GM12878 (cell line): Measurements from ENCODE around the gene EHD1. TPM values are rescaled to one million over a fixed set of nuclear protein-coding genes. Genes with fewer than 3 reads are reported as not detected.
A peak's percentile ranks its signal among the peaks of the same experiment; 100 is the strongest.

Experiments
- ATAC-seq: fragments of 200-7000 bp; cut with Tn5 transposase; 3 replicates; pipeline ENCODE4 v1.9.1; 2020; ENCODE audit warnings: mild to moderate bottlenecking, moderate library complexity
- BruUV-seq: library from RNA; stranded (reverse); fragments of 400-500 nt; replicated peaks from 2 replicates; lab custom pipeline; 2021; lab: Mats Ljungman, UMichigan
- CTCF ChIA-PET: fragments of 300-600 bp; sonication (Branson Sonifier 250); formaldehyde crosslinking; extraction: SDS; loops from one replicate; lab custom pipeline; 2021; ENCODE audit warnings: inconsistent platforms; lab: Yijun Ruan, JAX
- POLR2A ChIA-PET: fragments of 350-600 bp; formaldehyde crosslinking; extraction: SDS; loops from one replicate; lab custom pipeline; 2021; ENCODE audit warnings: inconsistent platforms; lab: Charles Lee
- RAD21 ChIA-PET: fragments of 300-600 bp; sonication (Branson Sonifier 250); formaldehyde crosslinking; loops from one replicate; lab custom pipeline; 2023; ENCODE audit warnings: antibody characterized with exemption; ENCODE audit not compliant: unreplicated experiment; lab: Charles Lee
- SMC1A ChIA-PET: fragments of 300-600 bp; sonication (Branson Sonifier 250); formaldehyde crosslinking; loops from one replicate; lab custom pipeline; 2023; ENCODE audit not compliant: unreplicated experiment, uncharacterized antibody; lab: Charles Lee
- DNase-seq: peaks from one replicate; pipeline ENCODE4 v3.0.0-alpha.2; 2011; ENCODE audit warnings: low read depth, low spot score
- FAIRE-seq: peaks from 3 replicates; lab custom pipeline; 2011; peaks lifted over from hg19 to GRCh38; lab: Jason Lieb, UNC
- H2AFZ ChIP-seq: 2 replicates; pipeline ENCODE4 v1.6.0; 2011; ENCODE audit warnings: low read depth, low read length, control low read depth; ENCODE audit not compliant: control insufficient read depth
- H3K27ac ChIP-seq: 2 replicates; pipeline ENCODE4 v1.5.1; 2011; ENCODE audit warnings: control low read depth; ENCODE audit not compliant: control insufficient read depth, insufficient read depth
- H3K27me3 ChIP-seq, 2 experiments: replicated peaks in 1 of 2; 2 replicates each; pipeline versions ENCODE4 v1.6.0 to v1.6.1; 2011; ENCODE audit warnings: low read length in 1 of 2; ENCODE audit not compliant: control insufficient read depth in 2 of 2, insufficient read depth in 2 of 2
- H3K36me3 ChIP-seq, 2 experiments: 2 replicates each; pipeline ENCODE4 v1.5.1; 2011; ENCODE audit warnings: low read length in 1 of 2; ENCODE audit not compliant: control insufficient read depth in 2 of 2, insufficient read depth in 2 of 2
- H3K4me1 ChIP-seq: 2 replicates; pipeline ENCODE4 v1.6.1; 2011; ENCODE audit warnings: mild to moderate bottlenecking, low read length, moderate library complexity, mixed read lengths; ENCODE audit not compliant: control insufficient read depth, insufficient read depth
- H3K4me2 ChIP-seq: 2 replicates; pipeline ENCODE4 v1.6.0; 2011; ENCODE audit warnings: control low read depth; ENCODE audit not compliant: control insufficient read depth, insufficient read depth
- H3K4me3 ChIP-seq: fragments of 200-600 bp; sonication (generic); 2 replicates; pipeline ENCODE4 v1.5.1; 2016
- H3K79me2 ChIP-seq: 2 replicates; pipeline ENCODE4 v1.6.0; 2011; ENCODE audit warnings: low read length; ENCODE audit not compliant: control insufficient read depth, insufficient read depth
- H3K9ac ChIP-seq: 2 replicates; pipeline ENCODE4 v1.8.0; 2011; ENCODE audit warnings: low read length, control low read depth, mixed read lengths; ENCODE audit not compliant: control insufficient read depth, insufficient read depth
- H3K9me3 ChIP-seq: replicated peaks from 3 replicates; pipeline ENCODE4 v1.5.1; 2011; ENCODE audit warnings: mild to moderate bottlenecking, low read length; ENCODE audit not compliant: control insufficient read depth, insufficient read depth
- H4K20me1 ChIP-seq: 2 replicates; pipeline ENCODE4 v1.6.0; 2011; ENCODE audit not compliant: control insufficient read depth, insufficient read depth
- BACH1 ChIP-seq: fragments of 450-650 bp; IDR thresholded peaks from 2 replicates; pipeline ENCODE4 v1.6.1; 2017; ENCODE audit warnings: mild to moderate bottlenecking, borderline replicate concordance
- EED ChIP-seq: sonication (generic); IDR thresholded peaks from 2 replicates; pipeline ENCODE4 v1.6.1; 2016; ENCODE audit warnings: antibody characterized with exemption, low read depth
- IKZF1 ChIP-seq: fragments of 450-650 bp; conservative IDR thresholded peaks from 2 replicates; pipeline ENCODE4 v1.6.1; 2017; ENCODE audit warnings: antibody characterized with exemption, mild to moderate bottlenecking
- MXI1 ChIP-seq: fragments of 150-350 bp; IDR thresholded peaks from 2 replicates; pipeline ENCODE4 v1.6.1; 2011; ENCODE audit warnings: low read depth, mild to moderate bottlenecking, inconsistent platforms, low read length, improper control_type of control experiment
- NKRF ChIP-seq: fragments of 450-650 bp; conservative IDR thresholded peaks from 2 replicates; pipeline ENCODE4 v1.6.1; 2017; ENCODE audit warnings: mild to moderate bottlenecking, moderate library complexity
- RAD21 ChIP-seq: IDR thresholded peaks from 2 replicates; pipeline ENCODE4 v1.6.1; 2011; ENCODE audit warnings: mild to moderate bottlenecking, low read depth, low read length, moderate library complexity; ENCODE audit not compliant: insufficient read depth
- RELB ChIP-seq: fragments of 450-650 bp; IDR thresholded peaks from 2 replicates; pipeline ENCODE4 v1.6.1; 2017; ENCODE audit warnings: low read depth, mild to moderate bottlenecking, moderate library complexity
- SMARCA5 ChIP-seq: fragments of 450-650 bp; IDR thresholded peaks from 2 replicates; pipeline ENCODE4 v1.6.1; 2017; ENCODE audit warnings: mild to moderate bottlenecking
- SP1 ChIP-seq: IDR thresholded peaks from one replicate; pipeline ENCODE4 v1.6.1; 2011; ENCODE audit warnings: low read depth, low read length
- TAF1 ChIP-seq: IDR thresholded peaks from 2 replicates; pipeline ENCODE4 v1.6.1; 2011; ENCODE audit warnings: mild to moderate bottlenecking, low read depth, low read length, borderline replicate concordance
- TCF7 ChIP-seq: IDR thresholded peaks from 2 replicates; pipeline ENCODE4 v1.6.1; 2014; ENCODE audit warnings: antibody characterized with exemption, borderline replicate concordance
- ZBTB40 ChIP-seq: fragments of 450-650 bp; IDR thresholded peaks from 2 replicates; pipeline ENCODE4 v1.6.1; 2016; ENCODE audit warnings: mild to moderate bottlenecking, moderate library complexity, borderline replicate concordance
- WGBS: methylation state at CpG from one replicate; pipeline ENCODE4 v1.1.6; 2016; ENCODE audit warnings: low lambda C conversion rate; ENCODE audit not compliant: insufficient replicate concordance, insufficient coverage; ENCODE audit errors: missing lambda C conversion rate; 5-methylcytosine and 5-hydroxymethylcytosine counted together
- in situ Hi-C: fragments of 300-500 bp; cut with MboI; formaldehyde crosslinking; loops from 9 replicates; pipeline ENCODE4 v1.14.3; 2018; ENCODE audit warnings: mixed read lengths
- intact Hi-C: fragments of 100-400 bp; cut with micrococcal nuclease; formaldehyde crosslinking; loops from one replicate; pipeline ENCODE4 v1.14.2; 2022; ENCODE audit not compliant: unreplicated experiment
- polyA plus RNA-seq, 11 experiments: library from polyadenylated mRNA; depleted of rRNA in 4 of 11; unstranded in 6 of 11; stranded (reverse) in 5 of 11; fragments of >200 nt; fragmentation: Nextera tagmentation in 4 of 11; fragmentation: Illumina TruSeq in 1 of 11; extraction: Ambion mirVana in 4 of 11; extraction: Trizol in 1 of 11; gene quantifications; 1 replicate in 1 of 11; 2 replicates in 10 of 11; pipeline versions ENCODE4 v1.2.1 to v1.2.3, GENCODE V29; 2011 to 2016; ENCODE audit warnings: inconsistent platforms in 2 of 11, missing spikeins in 2 of 11, low read depth in 1 of 11
- total RNA-seq, 4 experiments: library from RNA; depleted of rRNA in 3 of 4; stranded (reverse); fragments of >200 nt in 3 of 4; fragmentation: Illumina TruSeq in 1 of 4; extraction: Trizol in 1 of 4; gene quantifications; 2 replicates each; pipeline versions ENCODE4 v1.2.1 to v1.2.3, GENCODE V29; 2013 to 2021

The EHD1 gene
- total and polyA plus RNA-seq, 10 of the 15 experiments (the other 5 are each of a cell fraction or from before 2014, with no cell fraction given): 1.0 to 165 (median 66.5) TPM

- SMC1A ChIA-PET: interaction anchor here (1.0 to 1.5 kb wide), 3 partner anchors 8 to 318 kb away, joined by 4 read pairs; partner anchors contain the start of genes FAU, MEN1 and MRPL49
- Histone ChIP-seq H3K4me2 (peak within 1 kb of the TSS; percentile 97), H3K4me3 (peak within 1 kb of the TSS; percentile 87), H3K27ac (peak within 1 kb of the TSS; percentile 92), H3K79me2 (peaks cover 30% of the 10 kb centered on the region), H3K9ac (peak within 1 kb of the TSS; percentile 93), H3K9me3 (no peaks in the 10 kb centered on the region), H3K27me3 (no peaks in the 10 kb centered on the region), H3K4me1 (peaks cover 37% of the 10 kb centered on the region), H2AFZ (peak within 1 kb of the TSS; percentile 63), H3K36me3 (peaks cover 5 to 6% of the 10 kb centered on the region in 2 experiments; a peak in 3 of 4 replicates), H4K20me1 (no peaks in the 10 kb centered on the region)
- intact Hi-C loops: no loop called here
- peak; percentile 73 for ATAC-seq
- WGBS: 2% methylated on average over 32 of the region's 58 CpGs
- no TSS peak for BruUV-seq
- in situ Hi-C loops: no loop called here
- FAIRE-seq: peak; percentile 13
- POLR2A ChIA-PET: interaction anchor here (0.6 to 5.4 kb wide), 4 partner anchors 24 to 117 kb away, joined by 3 to 33 read pairs (median 3); partner anchors contain the start of gene SF1
- DNase-seq: peak; percentile 3
- RAD21 ChIA-PET: interaction anchor here (1.5 to 2.8 kb wide), 3 partner anchors 19 to 115 kb away, joined by 3 to 12 read pairs (median 5); partner anchors contain the start of gene SF1
- CTCF ChIA-PET: interaction anchor here (0.7 to 5.8 kb wide), 5 partner anchors 16 to 486 kb away, joined by 3 to 41 read pairs (median 4); partner anchors contain the start of genes PRDX5 and TRMT112
- TF ChIP-seq RAD21 (no peak), SMARCA5 (peak; percentile 70; the same call in 1 of the 2 replicates), RELB (peak; percentile 72), BACH1 (no peak; the same call in 1 of the 2 replicates), NKRF (peak; percentile 54; the same call in 1 of the 2 replicates), ZBTB40 (peak; percentile 31; the same call in 1 of the 2 replicates), TAF1 (peak; percentile 17; the same call in 1 of the 2 replicates), SP1 (no peak), MXI1 (0 out of 2 replicates have a peak, but pooled peaks have one; percentile 33), TCF7 (no peak), IKZF1 (peak; percentile 73), EED (peak; percentile 56; the same call in 1 of the 2 replicates)
These were observed 75.1 kb downstream of the EHD1 start, which contains the start of gene MAP4K2 for GRCh38 chr11:64803158-64803845. Gene MAP4K2, minus strand, starts transcription at chr11:64803214. Its CDS starts 65 bp downstream, at chr11:64803149.
